HEK293 (cell line): ENCODE measurements around the gene RPS6KA2.
A peak's percentile ranks its signal among the peaks of the same experiment; 100 is the strongest.

Experiments
- CTCF ChIA-PET: fragments of 350-600 bp; formaldehyde crosslinking; extraction: SDS; loops from one replicate; lab custom pipeline; 2021; ENCODE audit warnings: antibody characterized with exemption; lab: Yijun Ruan, JAX
- POLR2A ChIA-PET: fragments of 300-600 bp; formaldehyde crosslinking; extraction: SDS; loops from one replicate; lab custom pipeline; 2020; ENCODE audit warnings: antibody characterized with exemption, inconsistent platforms; lab: Yijun Ruan, JAX
- H3K27ac ChIP-seq: fragments of 200-500 bp; sonication (Bioruptor generic); 2 replicates; pipeline ENCODE4 v1.5.1; 2014; ENCODE audit warnings: low read depth, low read length, control low read depth, inconsistent platforms; ENCODE audit errors: extremely low read depth
- H3K36me3 ChIP-seq, 2 experiments: fragments of 200-500 bp in 1 of 2; sonication (Bioruptor generic) in 1 of 2; 1 replicate in 1 of 2; 2 replicates in 1 of 2; pipeline ENCODE4 v1.5.1; 2014 to 2017; ENCODE audit warnings: inconsistent platforms in 2 of 2, low read length in 2 of 2; ENCODE audit not compliant: control insufficient read depth in 2 of 2, insufficient read depth in 1 of 2
- H3K4me1 ChIP-seq: fragments of 200-500 bp; sonication (Bioruptor generic); 2 replicates; pipeline ENCODE4 v1.5.1; 2014; ENCODE audit warnings: mild to moderate bottlenecking, low read length, inconsistent platforms; ENCODE audit not compliant: control insufficient read depth, insufficient read depth
- H3K4me3 ChIP-seq: 2 replicates; pipeline ENCODE4 v1.5.1; 2011; ENCODE audit warnings: low read depth, mild to moderate bottlenecking, control low read depth, low read length, moderate library complexity
- H3K9me3 ChIP-seq: fragments of 200-500 bp; sonication (Bioruptor generic); 2 replicates; pipeline ENCODE4 v1.5.1; 2014; ENCODE audit warnings: low read depth, low read length, inconsistent platforms; ENCODE audit not compliant: control insufficient read depth, insufficient read depth
- HOXD13 ChIP-seq: sonication (generic); formaldehyde crosslinking; IDR thresholded peaks from 2 replicates; pipeline ENCODE4 v1.8.0; 2022; ENCODE audit warnings: missing genetic modification reagents, borderline replicate concordance
- OVOL3 ChIP-seq: fragments of 450-650 bp; formaldehyde crosslinking; IDR thresholded peaks from 2 replicates; pipeline ENCODE4 v1.5.1; 2016; ENCODE audit warnings: missing biosample characterization, missing genetic modification characterization
- PRDM1 ChIP-seq: fragments of 450-650 bp; formaldehyde crosslinking; IDR thresholded peaks from 2 replicates; pipeline ENCODE4; 2016; ENCODE audit warnings: missing biosample characterization, missing genetic modification characterization
- SCRT2 ChIP-seq: fragments of 450-650 bp; formaldehyde crosslinking; IDR thresholded peaks from 2 replicates; pipeline ENCODE4 v1.5.1; 2016; ENCODE audit warnings: missing biosample characterization, missing genetic modification characterization
- YY2 ChIP-seq: fragments of 450-650 bp; formaldehyde crosslinking; IDR thresholded peaks from 2 replicates; pipeline ENCODE4 v1.5.1; 2016; ENCODE audit warnings: missing biosample characterization, missing genetic modification characterization
- ZNF16 ChIP-seq: fragments of 450-650 bp; formaldehyde crosslinking; IDR thresholded peaks from 2 replicates; pipeline ENCODE4 v1.5.1; 2016; ENCODE audit warnings: low read depth, missing biosample characterization, missing genetic modification characterization
- ZNF19 ChIP-seq: fragments of 450-650 bp; formaldehyde crosslinking; IDR thresholded peaks from 2 replicates; pipeline ENCODE4; 2016; ENCODE audit warnings: missing biosample characterization, missing genetic modification characterization, low read depth
- ZNF211 ChIP-seq: fragments of 450-650 bp; formaldehyde crosslinking; IDR thresholded peaks from 2 replicates; pipeline ENCODE4 v1.5.1; 2016; ENCODE audit warnings: low read depth, missing biosample characterization, missing genetic modification characterization
- ZNF26 ChIP-seq: fragments of 450-650 bp; formaldehyde crosslinking; IDR thresholded peaks from 2 replicates; pipeline ENCODE4 v1.5.1; 2016; ENCODE audit warnings: missing biosample characterization, missing genetic modification characterization
- ZNF280C ChIP-seq: fragments of 450-650 bp; formaldehyde crosslinking; IDR thresholded peaks from 2 replicates; pipeline ENCODE4 v1.5.1; 2016; ENCODE audit warnings: missing biosample characterization, missing genetic modification characterization
- ZNF335 ChIP-seq: fragments of 450-650 bp; formaldehyde crosslinking; conservative IDR thresholded peaks from 2 replicates; pipeline ENCODE4 v1.5.1; 2016; ENCODE audit warnings: missing biosample characterization, missing genetic modification characterization
- ZNF510 ChIP-seq: fragments of 450-650 bp; formaldehyde crosslinking; IDR thresholded peaks from 2 replicates; pipeline ENCODE4 v1.5.1; 2018; ENCODE audit warnings: mild to moderate bottlenecking, missing genetic modification characterization, missing biosample characterization; ENCODE audit not compliant: insufficient replicate concordance
- ZNF561 ChIP-seq: fragments of 450-650 bp; IDR thresholded peaks from 2 replicates; pipeline ENCODE4 v1.5.1; 2018; ENCODE audit warnings: missing biosample characterization, missing genetic modification characterization, borderline replicate concordance
- ZNF600 ChIP-seq: fragments of 450-650 bp; formaldehyde crosslinking; IDR thresholded peaks from 2 replicates; pipeline ENCODE4 v1.5.1; 2016; ENCODE audit warnings: missing biosample characterization, missing genetic modification characterization
- ZNF629 ChIP-seq: fragments of 450-650 bp; formaldehyde crosslinking; IDR thresholded peaks from 2 replicates; pipeline ENCODE4 v1.5.1; 2017; ENCODE audit warnings: missing biosample characterization, missing genetic modification characterization
- ZNF701 ChIP-seq: fragments of 450-650 bp; formaldehyde crosslinking; IDR thresholded peaks from 2 replicates; pipeline ENCODE4 v1.5.1; 2016; ENCODE audit warnings: missing biosample characterization, missing genetic modification characterization
- ZNF707 ChIP-seq: fragments of 450-650 bp; formaldehyde crosslinking; IDR thresholded peaks from 2 replicates; pipeline ENCODE4 v1.5.1; 2016; ENCODE audit warnings: missing biosample characterization, missing genetic modification characterization
- ZSCAN5A ChIP-seq: fragments of 450-650 bp; formaldehyde crosslinking; IDR thresholded peaks from 2 replicates; pipeline ENCODE4 v1.5.1; 2016; ENCODE audit warnings: missing biosample characterization, missing genetic modification characterization

The RPS6KA2 gene

GRCh38 chr6:166597711-166598440 is 29.2 kb downstream of the RPS6KA2 start (continued):
- TF ChIP-seq ZSCAN5A (tag by site-specific recombination) (no peak), ZNF561 (tag by site-specific recombination) (no peak)

- Histone ChIP-seq H3K4me3 (no peak overlapping the region), H3K9me3 (no peaks in the 10 kb centered on the region), H3K27ac (no peak overlapping the region), H3K4me1 (no peaks in the 10 kb centered on the region), H3K36me3 (no peaks in the 10 kb centered on the region)
- CTCF ChIA-PET: no interaction called here
- TF ChIP-seq SCRT2 (tag by site-specific recombination) (peak; percentile 78), ZNF16 (tag by site-specific recombination) (no peak)
- POLR2A ChIA-PET: no interaction called here
Observed at GRCh38 chr6:166596776-166597507, 30.1 kb downstream of the RPS6KA2 start.

- Histone ChIP-seq H3K9me3 (no peaks in the 10 kb centered on the region), H3K4me3 (no peak overlapping the region), H3K27ac (no peak overlapping the region), H3K36me3 (no peaks in the 10 kb centered on the region), H3K4me1 (no peaks in the 10 kb centered on the region)
- ChIA-PET POLR2A (no interaction called here), CTCF (no interaction called here)
- TF ChIP-seq ZNF335 (no peak), PRDM1 (tag by site-specific recombination) (no peak), SCRT2 (tag by site-specific recombination) (no peak), ZNF600 (tag by site-specific recombination) (no peak), ZNF629 (no peak), ZNF701 (tag by site-specific recombination) (no peak), OVOL3 (tag by site-specific recombination) (no peak), HOXD13 (CRISPR knock-in tag) (no peak), ZNF211 (tag by site-specific recombination) (no peak), ZNF707 (tag by site-specific recombination) (no peak), ZNF26 (tag by site-specific recombination) (no peak), YY2 (tag by site-specific recombination) (no peak), ZNF510 (tag by site-specific recombination) (no peak), ZNF280C (no peak), ZNF19 (tag by site-specific recombination) (no peak)
Observed at GRCh38 chr6:166595949-166596348, 31.1 kb downstream of the RPS6KA2 start.
